GM21576 (cell line): ENCODE measurements around the gene OR10G8.
A peak's percentile ranks its signal among the peaks of the same experiment; 100 is the strongest.
"Not testable (repeated sequence)": the region's sequence is repeated elsewhere in the genome, so short reads cannot be mapped to it uniquely, and the experiment has no call there.

Experiments used
- ATAC-seq: cut with Tn5 transposase; IDR thresholded peaks from one replicate; pipeline ENCODE4 v1.9.1; 2021; ENCODE audit warnings: mild to moderate bottlenecking, moderate library complexity; ENCODE audit not compliant: unreplicated experiment

Gene OR10G8, protein sequence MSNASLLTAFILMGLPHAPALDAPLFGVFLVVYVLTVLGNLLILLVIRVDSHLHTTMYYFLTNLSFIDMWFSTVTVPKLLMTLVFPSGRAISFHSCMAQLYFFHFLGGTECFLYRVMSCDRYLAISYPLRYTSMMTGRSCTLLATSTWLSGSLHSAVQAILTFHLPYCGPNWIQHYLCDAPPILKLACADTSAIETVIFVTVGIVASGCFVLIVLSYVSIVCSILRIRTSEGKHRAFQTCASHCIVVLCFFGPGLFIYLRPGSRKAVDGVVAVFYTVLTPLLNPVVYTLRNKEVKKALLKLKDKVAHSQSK

DNA sequence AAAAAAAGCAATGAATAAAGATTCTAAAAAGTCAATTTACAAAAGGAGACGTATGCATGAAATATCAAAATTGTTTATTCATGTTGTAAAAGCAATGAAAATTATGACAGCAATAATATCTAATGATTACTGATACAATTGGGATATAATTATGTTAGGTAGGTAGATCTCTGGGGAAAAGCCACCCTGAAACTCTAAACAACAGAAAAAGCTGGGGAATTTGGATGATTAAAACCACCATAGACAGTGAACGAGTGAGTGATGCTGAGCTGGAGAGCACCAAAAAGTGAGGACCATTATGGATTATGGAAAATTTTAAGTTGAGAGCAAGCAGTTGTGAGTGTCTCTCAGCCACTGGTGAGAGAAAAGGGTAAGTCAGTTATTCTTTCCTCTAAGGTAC is at the start of gene OR10G8:
TSS of gene OR10G8 (plus strand) at position 301 of the 400 bp plus-strand sequence. CDS start 2,825 bp downstream, outside the sequence.
- no peak for ATAC-seq

- ATAC-seq = no peak
These were observed 48.8 kb upstream of the OR10G8 start, which contains the start of gene OR10S1 for GRCh38 chr11:123977731-123978347. TSS of gene OR10S1 (minus strand) at chr11:123977781. CDS start at chr11:123977664, 117 bp downstream.

DNA sequence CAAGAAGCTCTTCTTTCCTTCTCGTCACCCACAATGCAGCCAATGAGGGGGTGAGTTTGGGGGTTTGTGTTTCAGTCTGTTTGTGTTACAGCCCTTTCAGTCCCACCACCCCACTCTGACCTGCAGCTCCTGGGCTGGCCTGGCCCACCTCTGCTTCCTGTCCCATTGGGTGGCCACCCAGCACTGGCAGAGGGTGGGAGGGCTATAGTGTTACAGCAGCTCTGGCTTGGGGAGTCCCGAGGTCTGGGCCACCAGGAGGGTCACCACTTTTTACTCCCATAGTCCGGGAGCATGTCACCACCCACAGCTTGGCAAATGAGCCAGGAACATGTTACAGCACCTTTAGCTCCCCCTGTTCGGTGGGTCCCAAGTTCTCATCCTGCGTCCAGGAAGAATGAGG is 47.3 kb upstream of the OR10G8 start:
- no peak for ATAC-seq

- no peak for ATAC-seq
These were observed 31.5 kb upstream of the OR10G8 start, which contains the start of gene OR10G6 for GRCh38 chr11:123995119-123995518. TSS of gene OR10G6 (minus strand) at chr11:123995161. CDS start at chr11:123995161, 0 bp downstream.

DNA sequence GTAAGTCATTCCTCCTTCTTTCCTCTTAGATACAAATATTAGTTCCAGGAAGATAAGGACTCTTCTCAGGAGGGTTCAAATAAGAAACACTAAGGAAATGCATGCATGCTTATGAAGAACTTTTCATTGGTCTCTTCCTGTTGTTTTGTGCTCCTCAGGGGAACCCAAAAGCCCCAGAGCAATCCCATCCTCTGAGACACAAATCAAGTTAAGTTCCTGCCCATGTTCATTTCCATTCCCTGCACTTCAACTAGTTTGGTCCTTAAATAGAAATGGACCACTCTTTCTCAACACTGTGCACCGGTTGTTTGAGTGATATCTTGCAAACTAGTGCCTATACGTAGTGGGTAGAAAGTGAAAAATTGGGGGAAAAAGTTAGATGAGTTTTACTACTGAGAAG is 13.9 kb upstream of the OR10G8 start, which contains the start of gene OR10G4:
TSS of gene OR10G4 (plus strand) at position 301 of the 400 bp plus-strand sequence. CDS start 2,578 bp downstream, outside the sequence.
- no peak for ATAC-seq

- not testable (repeated sequence) for ATAC-seq
These were observed 10.8 kb upstream of the OR10G8 start for GRCh38 chr11:124015837-124016236.

- no peak for ATAC-seq
These were observed 10.1 kb downstream of the OR10G8 start for GRCh38 chr11:124036666-124037065.

DNA sequence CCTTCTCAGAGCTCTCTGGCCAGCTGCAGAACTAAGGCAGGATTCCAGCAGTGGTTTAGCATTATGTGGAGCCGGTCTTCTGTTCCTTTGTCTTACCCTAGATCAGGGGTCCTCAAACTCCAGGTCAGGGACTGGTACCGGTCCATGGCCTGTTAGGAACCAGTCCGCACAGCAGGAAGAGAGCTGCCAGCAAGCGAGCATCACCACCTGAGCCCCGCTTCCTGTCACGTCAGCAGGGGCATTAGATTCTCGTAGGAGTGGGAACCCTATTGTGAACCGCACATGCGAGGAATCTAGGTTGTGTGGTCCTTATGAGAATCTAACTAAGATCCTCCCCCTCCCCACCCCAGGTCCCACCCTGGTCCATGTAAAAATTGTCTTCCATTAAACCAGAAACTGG is 13.0 kb downstream of the OR10G8 start:
- ATAC-seq = no peak

DNA sequence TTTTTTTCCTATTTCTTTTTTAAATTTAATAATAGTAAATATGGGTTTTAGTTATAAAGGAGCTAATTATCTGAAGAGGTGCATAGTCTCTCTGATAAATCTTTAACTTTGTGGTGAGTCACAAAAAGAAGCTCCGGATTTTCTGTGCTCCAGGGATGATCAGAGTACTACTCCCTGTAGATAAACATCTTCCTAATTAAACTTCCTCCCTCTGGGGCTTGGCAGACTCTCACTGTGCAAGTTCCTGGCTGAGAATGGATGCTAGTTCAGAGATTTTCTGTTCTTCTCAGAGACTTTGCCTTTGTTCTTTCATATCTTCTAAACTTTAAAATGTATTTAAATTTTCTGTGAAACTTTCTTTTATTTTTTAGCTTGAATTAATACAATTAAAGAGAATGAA is 14.7 kb downstream of the OR10G8 start, which contains the start of gene OR10G7:
TSS of gene OR10G7 (minus strand) at position 72 of the 400 bp plus-strand sequence. CDS start 2,324 bp downstream, outside the sequence.
- ATAC-seq = no peak

DNA sequence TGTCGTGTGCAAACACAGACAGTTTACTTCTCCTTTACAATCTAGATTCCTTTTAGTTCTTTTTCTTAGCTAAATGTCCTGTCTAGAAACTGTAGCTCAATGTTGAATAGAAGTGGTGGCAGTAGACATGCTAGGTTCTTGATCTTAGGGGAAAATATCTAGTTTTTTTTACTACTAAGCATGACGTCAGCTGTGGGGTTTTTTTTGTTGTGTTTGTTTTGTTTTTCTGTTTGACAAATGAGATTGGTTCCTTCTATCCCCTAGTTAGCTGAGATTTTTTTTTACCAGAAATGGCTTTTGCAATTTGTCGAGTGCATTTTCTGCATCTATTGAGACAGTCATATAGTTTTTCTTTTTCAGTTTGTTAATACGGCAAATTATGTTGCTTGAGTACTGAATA is 16.8 kb downstream of the OR10G8 start:
- no peak for ATAC-seq

GRCh38 chr11:124050748-124051147 is 24.1 kb downstream of the OR10G8 start:
- ATAC-seq = no peak

- no peak for ATAC-seq
These were observed 26.4 kb downstream of the OR10G8 start for GRCh38 chr11:124052966-124053365.

DNA sequence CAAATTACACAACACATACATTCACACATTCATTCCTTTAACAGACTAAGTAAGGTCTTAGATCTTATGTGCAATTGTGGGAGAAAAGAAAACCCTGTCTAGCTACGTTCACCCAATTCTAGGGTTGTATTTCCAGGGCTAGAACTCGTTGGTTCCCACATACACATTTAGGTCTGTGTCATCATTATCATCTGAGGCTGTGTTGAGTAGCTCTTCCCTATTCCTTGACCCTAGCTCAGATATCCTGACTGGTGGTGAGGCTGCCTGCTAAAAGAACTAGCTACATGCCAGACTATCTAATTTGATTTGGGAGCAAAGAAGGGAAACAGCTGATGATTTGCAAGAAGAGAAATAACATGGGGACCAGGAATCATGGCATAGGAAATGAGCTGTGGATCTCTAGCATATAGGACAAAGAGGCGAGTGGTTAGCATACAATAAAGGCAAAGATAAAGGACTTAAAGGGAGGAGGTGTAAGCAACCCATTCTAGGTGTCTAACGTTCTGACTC is 42.1 kb downstream of the OR10G8 start:
- no peak for ATAC-seq

DNA sequence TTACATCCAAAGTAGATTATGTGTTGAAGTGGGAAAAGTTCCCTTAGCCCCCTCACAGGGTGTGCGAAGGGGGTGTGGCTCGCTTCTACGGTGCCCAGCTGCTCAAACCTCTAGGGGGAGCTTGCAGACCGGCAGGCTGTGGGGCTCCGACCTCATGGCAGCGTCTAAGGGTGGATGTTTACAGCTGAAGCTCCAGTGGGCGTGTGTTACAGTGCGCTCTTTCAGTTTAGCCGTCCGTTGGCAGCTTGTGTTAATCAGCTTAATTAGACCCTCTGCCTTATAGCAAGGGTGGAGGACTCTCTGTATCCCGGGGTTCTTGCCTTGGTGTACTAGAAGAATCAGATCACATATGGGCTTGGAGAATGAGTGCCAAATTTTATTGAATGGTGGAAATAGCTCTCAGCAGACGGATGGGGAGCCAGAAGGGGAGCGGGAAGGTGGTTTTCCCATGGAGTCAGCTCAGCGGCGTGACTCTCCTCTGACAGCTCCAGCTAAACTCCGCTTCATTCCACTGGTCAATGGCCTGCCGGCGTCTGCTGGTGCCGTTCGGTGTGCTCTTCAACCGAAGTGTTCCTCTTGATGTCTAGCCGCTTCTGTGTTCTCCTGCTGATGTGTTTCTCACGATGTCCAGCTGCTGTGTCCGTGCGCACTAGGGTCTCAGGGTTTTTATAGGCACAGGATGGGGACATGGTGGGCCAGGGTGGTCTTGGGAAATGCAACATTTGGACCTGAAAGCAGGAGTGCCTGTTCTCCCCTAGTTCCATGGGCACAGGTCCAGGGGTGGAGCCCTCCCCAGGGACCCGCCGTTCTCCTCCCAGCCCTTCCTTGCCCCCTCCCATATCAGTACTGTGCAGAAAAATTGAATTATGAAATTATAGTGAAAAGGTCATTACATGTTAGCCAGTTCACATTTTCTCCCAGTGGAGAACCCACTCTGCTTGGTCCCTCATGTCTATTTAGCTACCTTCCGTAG is 43.1 kb downstream of the OR10G8 start:
- peak; percentile 64 for ATAC-seq

DNA sequence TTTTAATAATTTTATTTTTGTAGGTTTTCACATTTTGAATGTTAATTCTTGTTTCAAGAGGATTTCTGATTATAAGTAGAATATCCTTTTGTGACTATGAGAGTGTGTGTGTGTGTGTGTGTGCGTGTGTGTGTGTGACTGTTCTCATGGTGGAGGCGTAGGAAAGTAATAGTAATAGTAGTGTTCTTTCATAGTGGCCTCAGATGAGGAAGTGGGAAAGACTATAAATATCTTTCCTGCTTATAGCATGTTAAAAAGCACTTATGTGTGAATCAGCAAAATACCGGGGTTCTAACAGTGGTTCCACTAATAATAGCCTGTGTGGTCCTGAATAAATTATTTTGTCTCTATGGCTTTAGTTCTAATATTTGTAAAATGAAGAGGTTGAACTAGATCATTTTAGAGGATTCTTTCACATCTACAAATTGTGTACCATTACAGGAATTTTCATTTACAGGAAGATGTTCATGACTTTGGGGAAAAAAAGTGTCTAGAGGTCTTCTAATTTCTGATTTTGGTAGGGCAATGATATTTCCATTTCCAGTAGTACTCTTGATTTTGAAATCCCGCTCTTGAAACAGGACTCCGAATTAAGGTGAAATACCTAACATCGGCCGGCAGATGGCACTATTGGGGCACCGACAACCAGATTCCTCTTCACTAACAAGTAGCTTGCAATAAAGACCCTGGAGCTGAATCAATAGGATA is 44.5 kb downstream of the OR10G8 start:
- ATAC-seq = peak; percentile 86

- ATAC-seq = no peak
These were observed 45.0 kb downstream of the OR10G8 start for GRCh38 chr11:124071623-124071948.

- ATAC-seq = no peak
These were observed 45.5 kb downstream of the OR10G8 start for GRCh38 chr11:124072147-124072546.

- ATAC-seq = no peak
These were observed 48.0 kb downstream of the OR10G8 start for GRCh38 chr11:124074554-124074953.

- no peak for ATAC-seq
These were observed 48.9 kb downstream of the OR10G8 start for GRCh38 chr11:124075492-124075840.
